NCI-H187 treated with DMSO at 0.1 percent for 48 hours (cell line): Measurements from ENCODE around the gene ASTN2.
A peak's percentile ranks its signal among the peaks of the same experiment; 100 is the strongest.

Experiments
- DNase-seq: peaks from one replicate; lab custom pipeline; 2025; lab: John Stamatoyannopoulos, UW

Gene ASTN2

GRCh38 chr9:117413346-117414219 lies 1.3 kb downstream of the ASTN2 start:
- DNase-seq: no peak

- no peak for DNase-seq
Measured at GRCh38 chr9:117412841-117413240, 2.0 kb downstream of the ASTN2 start.

GRCh38 chr9:117412006-117412715 lies 2.7 kb downstream of the ASTN2 start:
- no peak for DNase-seq

- no peak for DNase-seq
Measured at GRCh38 chr9:117411547-117411946, 3.3 kb downstream of the ASTN2 start.

- no peak for DNase-seq
Measured at GRCh38 chr9:117409321-117409720, 5.5 kb downstream of the ASTN2 start.

GRCh38 chr9:117407436-117408022 lies 7.3 kb downstream of the ASTN2 start:
- no peak for DNase-seq

GRCh38 chr9:117405950-117406705 lies 8.7 kb downstream of the ASTN2 start:
- DNase-seq: no peak

GRCh38 chr9:117403848-117404247 lies 11.0 kb downstream of the ASTN2 start:
- no peak for DNase-seq

- peak; percentile 6 for DNase-seq
Measured at GRCh38 chr9:117403403-117403811, 11.4 kb downstream of the ASTN2 start.

GRCh38 chr9:117400171-117400570 lies 14.7 kb downstream of the ASTN2 start:
- DNase-seq: peak; percentile 74

GRCh38 chr9:117395151-117395650 lies 19.7 kb downstream of the ASTN2 start:
- DNase-seq: no peak

GRCh38 chr9:117394655-117395054 lies 20.2 kb downstream of the ASTN2 start:
- no peak for DNase-seq

- DNase-seq: no peak
Measured at GRCh38 chr9:117392992-117393391, 21.9 kb downstream of the ASTN2 start.

- DNase-seq: no peak
Measured at GRCh38 chr9:117387422-117387821, 27.4 kb downstream of the ASTN2 start.

GRCh38 chr9:117379341-117379740 lies 35.5 kb downstream of the ASTN2 start:
- no peak for DNase-seq

GRCh38 chr9:117377046-117377445 lies 37.8 kb downstream of the ASTN2 start:
- DNase-seq: no peak

- DNase-seq: no peak
Measured at GRCh38 chr9:117375956-117376355, 38.9 kb downstream of the ASTN2 start.

GRCh38 chr9:117374076-117374725 lies 40.7 kb downstream of the ASTN2 start:
- no peak for DNase-seq

- DNase-seq: no peak
Measured at GRCh38 chr9:117368684-117369230, 46.1 kb downstream of the ASTN2 start.

- DNase-seq: no peak
Measured at GRCh38 chr9:117365438-117365837, 49.4 kb downstream of the ASTN2 start.

GRCh38 chr9:117363006-117363405 lies 51.9 kb downstream of the ASTN2 start:
- no peak for DNase-seq
